ENCODE measurements around the gene RTKN. TPM values are rescaled to one million over a fixed set of nuclear protein-coding genes. Genes with fewer than 3 reads are reported as not detected.
A peak's percentile ranks its signal among the peaks of the same experiment; 100 is the strongest.

The RTKN gene
- total and polyA plus RNA-seq, 9 of the 15 experiments (the other 6 are each of a cell fraction or from before 2014, with no cell fraction given) = 0.14 to 6.9 (median 3.6) TPM

GRCh38 chr2:74472086-74472944 lies 30.6 kb upstream of the RTKN start, which contains the start of gene MRPL53 (continued):
- TF ChIP-seq POLR3G (IDR thresholded peaks at IDR 0.05; ENCODE audit: extremely low read depth, insufficient read length, insufficient replicate concordance) (no peak), ILF3 (IDR thresholded peaks at IDR 0.05; ENCODE audit: borderline replicate concordance) (no peak), PML (IDR thresholded peaks at IDR 0.05; ENCODE audit: low read length) (peak; percentile 88), ZBTB40 (IDR thresholded peaks at IDR 0.05) (peak; percentile 99), ZBTB40 (CRISPR knock-in tag; IDR thresholded peaks at IDR 0.05) (no peak), JUND (IDR thresholded peaks at IDR 0.05; ENCODE audit: borderline replicate concordance, low read depth, low read length) (peak; percentile 47; the same call in 1 of the 2 replicates), JUND (tag; IDR thresholded peaks at IDR 0.05; ENCODE audit: borderline replicate concordance, low read depth, low read length) (peak; percentile 32; the same call in 1 of the 3 replicates), ZNF395 (CRISPR knock-in tag; IDR thresholded peaks at IDR 0.05) (no peak), ZNF512 (tag; IDR thresholded peaks at IDR 0.05) (no peak), FOXJ3 (CRISPR knock-in tag; IDR thresholded peaks at IDR 0.05) (no peak), ZNF644 (tag; IDR thresholded peaks at IDR 0.05; ENCODE audit: low read depth) (peak; percentile 89), TARDBP (IDR thresholded peaks at IDR 0.05) (no peak), KLF16 (IDR thresholded peaks at IDR 0.05) (peak; percentile 74; the same call in 1 of the 2 replicates), ERF (CRISPR knock-in tag; IDR thresholded peaks at IDR 0.05) (peak; percentile 75; the same call in 1 of the 2 replicates), RBM14 (IDR thresholded peaks at IDR 0.05; ENCODE audit: borderline replicate concordance, insufficient read depth, low read depth, low read length) (no peak), MBD2 (IDR thresholded peaks at IDR 0.05; ENCODE audit: borderline replicate concordance, low read depth) (peak; percentile 84)

Data from K562 (cell line).